Testis (tissue), 2 donors: ENCODE measurements around the gene RPN2.

Experiments
- CTCF ChIP-seq, 3 experiments: fragments of 450-650 bp in 2 of 3; fragments of 200-600 bp in 1 of 3; sonication (generic) in 1 of 3; IDR thresholded peaks; one replicate each; pipeline ENCODE4 v1.5.1; 2016 to 2019; ENCODE audit warnings: antibody characterized with exemption in 3 of 3, mild to moderate bottlenecking in 2 of 3, moderate library complexity in 1 of 3
- POLR2A ChIP-seq: fragments of 450-650 bp; IDR thresholded peaks from one replicate; pipeline ENCODE4 v1.6.1; 2017; ENCODE audit warnings: antibody characterized with exemption, mild to moderate bottlenecking, moderate library complexity

- TF ChIP-seq CTCF (IDR thresholded peaks at IDR 0.05) (no peak), POLR2A (no peak)
Measured at GRCh38 chr20:37228082-37228481, 49.0 kb downstream of the RPN2 start.
